ENCODE results near the gene RUNX2.

The RUNX2 gene

GRCh38 chr6:45369870-45370269 lies 41.7 kb downstream of the RUNX2 start:
- H3K4me1 ChIP-seq (ENCODE audit: insufficient read depth, low read length, severe bottlenecking): no peaks in the 10 kb centered on the region
- H3K27me3 ChIP-seq (ENCODE audit: insufficient read depth, low read length): no peaks in the 10 kb centered on the region
- no peaks in the 10 kb centered on the region for H4K20me1 ChIP-seq (ENCODE audit: insufficient read depth, low read length)
- H3K79me2 ChIP-seq (ENCODE audit: insufficient read depth, low read length): no peaks in the 10 kb centered on the region
- TF ChIP-seq CTCF (IDR thresholded peaks at IDR 0.05; ENCODE audit: low read length): no peak
- TF ChIP-seq EZH2 (IDR thresholded peaks at IDR 0.05; ENCODE audit: borderline replicate concordance, low read length): no peak
- H3K4me3 ChIP-seq (ENCODE audit: low read depth, low read length, poor library complexity, severe bottlenecking): no peak overlapping the region
- no peak overlapping the region for H3K27ac ChIP-seq (ENCODE audit: low read depth, low read length, poor library complexity, severe bottlenecking)
- no peaks in the 10 kb centered on the region for H3K9me3 ChIP-seq (ENCODE audit: low read length)
- H3K9me2 ChIP-seq (ENCODE audit: low read depth, low read length): no peaks in the 10 kb centered on the region
- H3K9ac ChIP-seq (ENCODE audit: low read length): no peak overlapping the region
- H2AFZ ChIP-seq (ENCODE audit: low read length): no peak overlapping the region
- no peaks in the 10 kb centered on the region for H3K36me3 ChIP-seq (ENCODE audit: insufficient read depth, low read length)
- H3K4me2 ChIP-seq (ENCODE audit: low read length): no peak overlapping the region
- H3F3A ChIP-seq (ENCODE audit: insufficient read depth, low read length): no peaks in the 10 kb centered on the region

GRCh38 chr6:45371924-45372573 lies 43.9 kb downstream of the RUNX2 start:
- H2AFZ ChIP-seq (ENCODE audit: low read length): no peak overlapping the region
- H3K9me3 ChIP-seq (ENCODE audit: low read length): no peaks in the 10 kb centered on the region
- no peaks in the 10 kb centered on the region for H4K20me1 ChIP-seq (ENCODE audit: insufficient read depth, low read length)
- H3K4me2 ChIP-seq (ENCODE audit: low read length): no peak overlapping the region
- no peaks in the 10 kb centered on the region for H3K79me2 ChIP-seq (ENCODE audit: insufficient read depth, low read length)
- H3K9ac ChIP-seq (ENCODE audit: low read length): no peak overlapping the region
- no peaks in the 10 kb centered on the region for H3F3A ChIP-seq (ENCODE audit: insufficient read depth, low read length)
- no peak overlapping the region for H3K4me3 ChIP-seq (ENCODE audit: low read depth, low read length, poor library complexity, severe bottlenecking)
- H3K36me3 ChIP-seq (ENCODE audit: insufficient read depth, low read length): no peaks in the 10 kb centered on the region
- H3K9me2 ChIP-seq (ENCODE audit: low read depth, low read length): no peaks in the 10 kb centered on the region
- H3K27ac ChIP-seq (ENCODE audit: low read depth, low read length, poor library complexity, severe bottlenecking): no peak overlapping the region
- TF ChIP-seq EZH2 (IDR thresholded peaks at IDR 0.05; ENCODE audit: borderline replicate concordance, low read length): no peak
- no peak for TF ChIP-seq CTCF (IDR thresholded peaks at IDR 0.05; ENCODE audit: low read length)
- H3K4me1 ChIP-seq (ENCODE audit: insufficient read depth, low read length, severe bottlenecking): peaks cover 4% of the 10 kb centered on the region
- no peaks in the 10 kb centered on the region for H3K27me3 ChIP-seq (ENCODE audit: insufficient read depth, low read length)

GRCh38 chr6:45375449-45375848 lies 47.3 kb downstream of the RUNX2 start:
- TF ChIP-seq EZH2 (IDR thresholded peaks at IDR 0.05; ENCODE audit: borderline replicate concordance, low read length) (no peak), CTCF (IDR thresholded peaks at IDR 0.05; ENCODE audit: low read length) (no peak)
- H3K79me2 ChIP-seq (ENCODE audit: insufficient read depth, low read length): no peaks in the 10 kb centered on the region
- H3K9me2 ChIP-seq (ENCODE audit: low read depth, low read length): no peaks in the 10 kb centered on the region
- H3K4me1 ChIP-seq (ENCODE audit: insufficient read depth, low read length, severe bottlenecking): peaks cover 17% of the 10 kb centered on the region
- no peaks in the 10 kb centered on the region for H4K20me1 ChIP-seq (ENCODE audit: insufficient read depth, low read length)
- H3K9me3 ChIP-seq (ENCODE audit: low read length): no peaks in the 10 kb centered on the region
- no peak overlapping the region for H3K4me3 ChIP-seq (ENCODE audit: low read depth, low read length, poor library complexity, severe bottlenecking)
- H3K27me3 ChIP-seq (ENCODE audit: insufficient read depth, low read length): no peaks in the 10 kb centered on the region
- no peak overlapping the region for H3K27ac ChIP-seq (ENCODE audit: low read depth, low read length, poor library complexity, severe bottlenecking)
- no peak overlapping the region for H2AFZ ChIP-seq (ENCODE audit: low read length)
- H3K36me3 ChIP-seq (ENCODE audit: insufficient read depth, low read length): no peaks in the 10 kb centered on the region
- H3F3A ChIP-seq (ENCODE audit: insufficient read depth, low read length): no peaks in the 10 kb centered on the region
- no peak overlapping the region for H3K9ac ChIP-seq (ENCODE audit: low read length)
- H3K4me2 ChIP-seq (ENCODE audit: low read length): no peak overlapping the region

Measured in OCI-LY1 (cell line).